ENCODE data around the gene COPS7B.

COPS7B gene

DNA sequence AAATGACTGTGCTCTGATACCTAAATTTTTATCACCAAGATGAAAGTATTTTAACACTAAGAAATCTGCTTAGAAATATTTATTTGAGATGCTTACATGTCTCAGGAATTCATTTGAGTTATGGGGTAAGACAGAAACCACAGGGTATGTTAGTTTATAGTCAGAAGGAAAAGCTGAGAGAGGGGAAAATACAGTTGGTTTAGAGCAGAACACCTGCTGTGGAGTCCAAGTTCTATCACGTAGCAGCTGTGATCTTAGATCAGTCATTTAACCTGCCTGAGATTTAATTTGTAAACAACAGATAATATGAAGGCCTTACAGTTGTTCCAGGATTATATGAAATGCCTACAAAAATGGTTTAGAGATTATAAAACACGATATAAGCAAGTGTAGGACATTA, 34.2 kb upstream of the COPS7B start:
- no peak overlapping the region for H2AFZ ChIP-seq (ENCODE audit: low read depth, low read length, severe bottlenecking)
- no peaks in the 10 kb centered on the region for H3K27me3 ChIP-seq (ENCODE audit: low read length)
- H3K9me3 ChIP-seq (ENCODE audit: insufficient read depth, low read length): no peaks in the 10 kb centered on the region
- H3K4me2 ChIP-seq (ENCODE audit: low read depth, low read length, poor library complexity, severe bottlenecking): no peak overlapping the region
- H3K9ac ChIP-seq (ENCODE audit: low read length): no peak overlapping the region
- TF ChIP-seq, protein P1, sequence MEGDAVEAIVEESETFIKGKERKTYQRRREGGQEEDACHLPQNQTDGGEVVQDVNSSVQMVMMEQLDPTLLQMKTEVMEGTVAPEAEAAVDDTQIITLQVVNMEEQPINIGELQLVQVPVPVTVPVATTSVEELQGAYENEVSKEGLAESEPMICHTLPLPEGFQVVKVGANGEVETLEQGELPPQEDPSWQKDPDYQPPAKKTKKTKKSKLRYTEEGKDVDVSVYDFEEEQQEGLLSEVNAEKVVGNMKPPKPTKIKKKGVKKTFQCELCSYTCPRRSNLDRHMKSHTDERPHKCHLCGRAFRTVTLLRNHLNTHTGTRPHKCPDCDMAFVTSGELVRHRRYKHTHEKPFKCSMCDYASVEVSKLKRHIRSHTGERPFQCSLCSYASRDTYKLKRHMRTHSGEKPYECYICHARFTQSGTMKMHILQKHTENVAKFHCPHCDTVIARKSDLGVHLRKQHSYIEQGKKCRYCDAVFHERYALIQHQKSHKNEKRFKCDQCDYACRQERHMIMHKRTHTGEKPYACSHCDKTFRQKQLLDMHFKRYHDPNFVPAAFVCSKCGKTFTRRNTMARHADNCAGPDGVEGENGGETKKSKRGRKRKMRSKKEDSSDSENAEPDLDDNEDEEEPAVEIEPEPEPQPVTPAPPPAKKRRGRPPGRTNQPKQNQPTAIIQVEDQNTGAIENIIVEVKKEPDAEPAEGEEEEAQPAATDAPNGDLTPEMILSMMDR (IDR thresholded peaks at IDR 0.05; ENCODE audit: insufficient read depth, low read length, poor library complexity, severe bottlenecking): no peak
- no peak for TF ChIP-seq EZH2phosphoT487 (conservative IDR thresholded peaks at IDR 0.05; ENCODE audit: low read length)
- no peak overlapping the region for H3K4me3 ChIP-seq (ENCODE audit: insufficient read depth, low read length, poor library complexity, severe bottlenecking)
- H4K20me1 ChIP-seq (ENCODE audit: low read depth, low read length): no peaks in the 10 kb centered on the region
- H3K79me2 ChIP-seq (ENCODE audit: insufficient read depth, low read length): no peaks in the 10 kb centered on the region
- H3F3A ChIP-seq (ENCODE audit: insufficient read depth): no peaks in the 10 kb centered on the region; the same call in 1 of the 2 replicates
- no peak overlapping the region for H3K27ac ChIP-seq (ENCODE audit: low read depth, low read length)
- no peaks in the 10 kb centered on the region for H3K36me3 ChIP-seq (ENCODE audit: low read length)
- no peaks in the 10 kb centered on the region for H3K9me2 ChIP-seq (replicated peaks; ENCODE audit: insufficient read depth, low read length)

DNA sequence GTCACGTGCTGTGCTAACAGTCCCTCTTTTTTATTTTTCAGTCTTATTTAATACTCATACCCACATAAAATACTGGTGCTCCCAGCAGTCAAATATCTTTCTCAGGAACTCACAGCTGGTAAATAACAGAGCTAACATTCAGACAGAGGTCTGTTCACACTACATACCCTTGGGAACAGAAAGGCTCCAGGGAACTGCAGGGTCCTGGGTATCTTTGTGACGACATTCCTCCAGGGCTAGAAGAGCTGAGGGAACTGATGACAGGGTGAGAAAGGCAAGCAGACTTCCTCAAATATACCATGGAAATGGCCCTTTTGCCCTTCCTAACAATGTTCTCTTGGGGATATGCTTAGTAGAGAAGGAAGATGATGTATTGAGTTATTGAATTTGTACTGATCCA, 24.5 kb upstream of the COPS7B start:
- Histone ChIP-seq H3K9me2 (replicated peaks; ENCODE audit: insufficient read depth, low read length) (no peaks in the 10 kb centered on the region), H3K4me3 (ENCODE audit: insufficient read depth, low read length, poor library complexity, severe bottlenecking) (no peak overlapping the region), H3K4me2 (ENCODE audit: low read depth, low read length, poor library complexity, severe bottlenecking) (no peak overlapping the region), H3K36me3 (ENCODE audit: low read length) (no peaks in the 10 kb centered on the region), H3F3A (ENCODE audit: insufficient read depth) (0 out of 2 replicates have a peak, but pooled peaks cover 8% of the 10 kb centered on the region), H3K27ac (ENCODE audit: low read depth, low read length) (no peak overlapping the region), H3K9me3 (ENCODE audit: insufficient read depth, low read length) (no peaks in the 10 kb centered on the region), H2AFZ (ENCODE audit: low read depth, low read length, severe bottlenecking) (no peak overlapping the region), H3K27me3 (ENCODE audit: low read length) (no peaks in the 10 kb centered on the region), H3K9ac (ENCODE audit: low read length) (no peak overlapping the region), H3K79me2 (ENCODE audit: insufficient read depth, low read length) (no peaks in the 10 kb centered on the region), H4K20me1 (ENCODE audit: low read depth, low read length) (no peaks in the 10 kb centered on the region; the same call in 1 of the 2 replicates)
- TF ChIP-seq EZH2phosphoT487 (conservative IDR thresholded peaks at IDR 0.05; ENCODE audit: low read length): no peak
- TF ChIP-seq, protein P1 (IDR thresholded peaks at IDR 0.05; ENCODE audit: insufficient read depth, low read length, poor library complexity, severe bottlenecking): no peak

DNA sequence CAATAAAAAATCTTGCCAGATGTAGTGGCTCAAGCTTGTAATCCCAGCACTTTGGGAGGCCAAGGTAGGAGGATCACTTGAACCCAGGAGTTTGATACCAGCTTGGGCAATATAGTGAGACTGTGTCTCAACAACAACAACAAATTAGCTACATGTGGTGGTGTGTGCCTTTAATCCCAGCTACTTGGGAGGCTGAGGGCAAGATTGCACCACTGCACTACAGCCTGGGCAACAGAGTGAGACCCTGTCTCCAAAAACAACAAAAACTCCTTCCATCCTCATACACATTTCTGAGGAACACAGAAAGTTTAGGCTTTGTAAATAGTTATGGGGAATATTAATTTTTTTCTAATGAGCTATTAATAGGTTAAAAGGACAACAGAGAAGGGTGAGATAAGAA, 22.1 kb upstream of the COPS7B start:
- H4K20me1 ChIP-seq (ENCODE audit: low read depth, low read length): no peaks in the 10 kb centered on the region; the same call in 1 of the 2 replicates
- H2AFZ ChIP-seq (ENCODE audit: low read depth, low read length, severe bottlenecking): no peak overlapping the region
- H3K9me2 ChIP-seq (replicated peaks; ENCODE audit: insufficient read depth, low read length): no peaks in the 10 kb centered on the region
- 0 out of 2 replicates have a peak, but pooled peaks cover 8% of the 10 kb centered on the region for H3F3A ChIP-seq (ENCODE audit: insufficient read depth)
- H3K36me3 ChIP-seq (ENCODE audit: low read length): no peaks in the 10 kb centered on the region
- H3K9ac ChIP-seq (ENCODE audit: low read length): no peak overlapping the region
- H3K27ac ChIP-seq (ENCODE audit: low read depth, low read length): no peak overlapping the region
- no peaks in the 10 kb centered on the region for H3K9me3 ChIP-seq (ENCODE audit: insufficient read depth, low read length)
- no peaks in the 10 kb centered on the region for H3K79me2 ChIP-seq (ENCODE audit: insufficient read depth, low read length)
- no peaks in the 10 kb centered on the region for H3K27me3 ChIP-seq (ENCODE audit: low read length)
- TF ChIP-seq EZH2phosphoT487 (conservative IDR thresholded peaks at IDR 0.05; ENCODE audit: low read length): no peak
- TF ChIP-seq, protein P1 (IDR thresholded peaks at IDR 0.05; ENCODE audit: insufficient read depth, low read length, poor library complexity, severe bottlenecking): no peak
- no peak overlapping the region for H3K4me2 ChIP-seq (ENCODE audit: low read depth, low read length, poor library complexity, severe bottlenecking)
- no peak overlapping the region for H3K4me3 ChIP-seq (ENCODE audit: insufficient read depth, low read length, poor library complexity, severe bottlenecking)

All from SU-DHL-6 (cell line).